Neuron (in vitro differentiated cells): Measurements from ENCODE around the gene ACR.
A peak's percentile ranks its signal among the peaks of the same experiment; 100 is the strongest.
"Not testable (repeated sequence)": the region's sequence is repeated elsewhere in the genome, so short reads cannot be mapped to it uniquely, and the experiment has no call there.

ENCODE experiments used
- H2AFZ ChIP-seq: one replicate; pipeline ENCODE4 v1.6.1; 2013; ENCODE audit warnings: low read depth, mild to moderate bottlenecking, inconsistent platforms, low read length, moderate library complexity
- H3K27me3 ChIP-seq: one replicate; pipeline ENCODE4 v1.6.1; 2013; ENCODE audit warnings: low read length; ENCODE audit not compliant: insufficient read depth
- H3K36me3 ChIP-seq: one replicate; pipeline ENCODE4 v1.6.1; 2013; ENCODE audit warnings: low read length; ENCODE audit not compliant: insufficient read depth
- H3K4me1 ChIP-seq: one replicate; pipeline ENCODE4 v1.6.1; 2013; ENCODE audit warnings: low read length; ENCODE audit not compliant: insufficient read depth
- H3K4me3 ChIP-seq: 2 replicates; pipeline ENCODE4 v1.5.1; 2013; ENCODE audit warnings: mild to moderate bottlenecking, low read length, moderate library complexity
- H3K9me3 ChIP-seq: one replicate; pipeline ENCODE4 v1.6.1; 2013; ENCODE audit warnings: low read length

Gene ACR

GRCh38 chr22:50759597-50760341 lies 21.8 kb downstream of the ACR start:
- not testable (repeated sequence) for H3K9me3 ChIP-seq, H3K4me3 ChIP-seq, H3K4me1 ChIP-seq, H2AFZ ChIP-seq, H3K36me3 ChIP-seq, H3K27me3 ChIP-seq

GRCh38 chr22:50761829-50762228 lies 23.8 kb downstream of the ACR start:
- not testable (repeated sequence) for H3K4me1 ChIP-seq, H3K4me3 ChIP-seq, H2AFZ ChIP-seq, H3K27me3 ChIP-seq, H3K36me3 ChIP-seq, H3K9me3 ChIP-seq

DNA sequence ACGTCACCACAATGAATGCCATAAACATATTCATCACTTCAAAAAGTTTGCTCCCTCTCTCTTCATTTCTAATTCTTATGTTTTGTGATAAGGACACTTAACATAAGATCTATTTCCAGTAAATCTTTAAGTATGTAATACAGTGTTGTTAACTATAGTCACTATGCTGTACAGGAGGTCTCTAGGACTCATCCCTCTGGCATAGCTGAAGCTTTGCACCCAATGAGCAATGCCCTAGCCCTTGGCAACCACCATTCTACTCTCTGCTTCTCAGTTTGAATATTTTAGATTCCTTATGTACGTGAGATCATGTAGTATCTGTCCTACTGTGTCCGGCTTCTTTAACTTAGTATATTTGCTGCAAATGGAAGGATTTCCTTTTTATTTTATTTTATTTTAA lies 26.3 kb downstream of the ACR start:
- H3K36me3 ChIP-seq = not testable (repeated sequence)

GRCh38 chr22:50775132-50775531 lies 37.1 kb downstream of the ACR start:
- not testable (repeated sequence) for H3K4me1 ChIP-seq, H2AFZ ChIP-seq, H3K9me3 ChIP-seq, H3K27me3 ChIP-seq, H3K36me3 ChIP-seq, H3K4me3 ChIP-seq

More for the DNA sequence above, 26.3 kb downstream of the ACR start:
- not testable (repeated sequence) for H3K4me3 ChIP-seq, H3K9me3 ChIP-seq, H3K4me1 ChIP-seq, H2AFZ ChIP-seq, H3K27me3 ChIP-seq

GRCh38 chr22:50777631-50778030 lies 39.6 kb downstream of the ACR start:
- H3K4me3 ChIP-seq, H3K4me1 ChIP-seq, H3K36me3 ChIP-seq, H3K9me3 ChIP-seq, H3K27me3 ChIP-seq, H2AFZ ChIP-seq: not testable (repeated sequence)

- H3K9me3 ChIP-seq, H3K4me1 ChIP-seq, H3K27me3 ChIP-seq, H3K4me3 ChIP-seq, H2AFZ ChIP-seq, H3K36me3 ChIP-seq: not testable (repeated sequence)
Measured at GRCh38 chr22:50780244-50780643, 42.2 kb downstream of the ACR start.

- H3K9me3 ChIP-seq, H3K27me3 ChIP-seq, H3K36me3 ChIP-seq, H3K4me3 ChIP-seq, H2AFZ ChIP-seq, H3K4me1 ChIP-seq: not testable (repeated sequence)
Measured at GRCh38 chr22:50782253-50782652, 44.2 kb downstream of the ACR start.

- H2AFZ ChIP-seq, H3K27me3 ChIP-seq, H3K9me3 ChIP-seq, H3K4me1 ChIP-seq, H3K36me3 ChIP-seq: not testable (repeated sequence)
- peak within 1 kb of the TSS; percentile 69 for H3K4me3 ChIP-seq
Measured at GRCh38 chr22:50783033-50783879, 45.3 kb downstream of the ACR start, which contains the start of gene RABL2B. RABL2B (minus strand) TSS chr22:50783636; CDS start chr22:50782294, 1,342 bp downstream.

GRCh38 chr22:50783880-50784276 lies 45.9 kb downstream of the ACR start:
- H3K4me3 ChIP-seq = peak overlapping the region; percentile 69
- H2AFZ ChIP-seq = not testable (repeated sequence)

GRCh38 chr22:50785289-50785688 lies 47.3 kb downstream of the ACR start:
- H2AFZ ChIP-seq, H3K9me3 ChIP-seq, H3K4me3 ChIP-seq, H3K4me1 ChIP-seq, H3K27me3 ChIP-seq, H3K36me3 ChIP-seq: not testable (repeated sequence)

More at GRCh38 chr22:50783880-50784276, 45.9 kb downstream of the ACR start:
- H3K4me1 ChIP-seq, H3K36me3 ChIP-seq, H3K9me3 ChIP-seq, H3K27me3 ChIP-seq: not testable (repeated sequence)

- H3K36me3 ChIP-seq, H3K4me1 ChIP-seq, H3K4me3 ChIP-seq: not testable (repeated sequence)
Measured at GRCh38 chr22:50786936-50787335, 48.9 kb downstream of the ACR start.

More at GRCh38 chr22:50786936-50787335, 48.9 kb downstream of the ACR start:
- not testable (repeated sequence) for H3K27me3 ChIP-seq, H2AFZ ChIP-seq, H3K9me3 ChIP-seq
